SK-N-MC (cell line): ENCODE results near the gene CACNA1E.

ENCODE experiments used
- EZH2 ChIP-seq: fragments of 200-600 bp; sonication (generic); IDR thresholded peaks from one replicate; pipeline ENCODE4 v1.6.1; 2017; ENCODE audit warnings: antibody characterized with exemption
- POLR2AphosphoS5 ChIP-seq: IDR thresholded peaks from 2 replicates; pipeline ENCODE4 v1.6.1; 2012; ENCODE audit warnings: mild to moderate bottlenecking, low read depth, low read length, borderline replicate concordance

- TF ChIP-seq POLR2AphosphoS5 (no peak), EZH2 (no peak)
Observed at GRCh38 chr1:181493166-181493565, 9.8 kb downstream of the CACNA1E start.
